Colonic mucosa (tissue), 4 donors: Measurements from ENCODE around the gene GLIS2. TPM values are rescaled to one million over a fixed set of nuclear protein-coding genes. Genes with fewer than 3 reads are reported as not detected.

Experiments used
- DNase-seq: peaks from one replicate; pipeline ENCODE4 v3.0.0-alpha.2; 2020
- H3K27ac ChIP-seq: fragments of 200-600 bp; one replicate; pipeline ENCODE4 v1.8.0; 2021
- H3K27me3 ChIP-seq: fragments of 200-600 bp; one replicate; pipeline ENCODE4 v1.8.0; 2021
- H3K36me3 ChIP-seq: fragments of 200-600 bp; one replicate; pipeline ENCODE4 v1.8.0; 2021
- H3K4me1 ChIP-seq: fragments of 200-600 bp; one replicate; pipeline ENCODE4 v1.8.0; 2021; ENCODE audit warnings: mild to moderate bottlenecking
- H3K4me3 ChIP-seq: fragments of 200-600 bp; one replicate; pipeline ENCODE4 v1.8.0; 2021
- H3K9ac ChIP-seq, 2 donors: one replicate each; pipeline ENCODE4 v1.7.0; 2013; ENCODE audit warnings: control low read depth in 2 of 2, low read depth in 2 of 2, low read length in 2 of 2
- H3K9me3 ChIP-seq: fragments of 200-600 bp; one replicate; pipeline ENCODE4 v1.8.0; 2021
- CTCF ChIP-seq: fragments of 200-600 bp; IDR thresholded peaks from one replicate; pipeline ENCODE4 v1.8.0; 2022; ENCODE audit warnings: antibody characterized with exemption, mild to moderate bottlenecking
- intact Hi-C: fragments of 100-400 bp; cut with DNase I; formaldehyde crosslinking; loops from one replicate; pipeline ENCODE4 v1.14.1; 2022
- total RNA-seq, 2 donors: library from RNA; stranded (reverse); fragmentation: NEBNext Ultra II Directional in 1 of 2; extraction: Animal tissue kit (Norgen Biotek cat#: 25700) in 1 of 2; gene quantifications; one replicate each; pipeline ENCODE4 v1.2.1, GENCODE V29; 2021
- donor health status: healthy.
- donor health status: DM: no; HTN: no; CAD: no.
- donor health status: DM: no; HTN: no; CAD: no.

Gene GLIS2
- total RNA-seq, 2 donors from 2014 or later = 0.89 to 4.1 TPM

GRCh38 chr16:4344983-4345835, 29.3 kb downstream of the GLIS2 start:
- Histone ChIP-seq H3K36me3 (no peaks in the 10 kb centered on the region), H3K4me3 (no peak overlapping the region), H3K27me3 (no peaks in the 10 kb centered on the region), H3K9me3 (no peaks in the 10 kb centered on the region), H3K9ac (no peak overlapping the region), H3K4me1 (peaks cover 5% of the 10 kb centered on the region), H3K27ac (no peak overlapping the region)
- intact Hi-C loops = no loop called here
- no peak for DNase-seq
- no peak for TF ChIP-seq CTCF

- H3K36me3 ChIP-seq = no peaks in the 10 kb centered on the region
- peaks cover 8% of the 10 kb centered on the region for H3K4me1 ChIP-seq
- no peak overlapping the region for H3K4me3 ChIP-seq
- no peak overlapping the region for H3K9ac ChIP-seq
- H3K27ac ChIP-seq = no peak overlapping the region
- intact Hi-C loops = no loop called here
- DNase-seq = no peak
- H3K9me3 ChIP-seq = no peaks in the 10 kb centered on the region
- TF ChIP-seq CTCF = no peak
- H3K27me3 ChIP-seq = no peaks in the 10 kb centered on the region
These were observed 30.2 kb downstream of the GLIS2 start for GRCh38 chr16:4345836-4346781.

- Histone ChIP-seq H3K9ac (no peak overlapping the region), H3K9me3 (no peaks in the 10 kb centered on the region), H3K36me3 (no peaks in the 10 kb centered on the region), H3K27me3 (no peaks in the 10 kb centered on the region), H3K4me1 (peaks cover 8% of the 10 kb centered on the region), H3K27ac (no peak overlapping the region), H3K4me3 (no peak overlapping the region)
- intact Hi-C loops = no loop called here
- DNase-seq = no peak
- TF ChIP-seq CTCF = no peak
These were observed 31.1 kb downstream of the GLIS2 start for GRCh38 chr16:4347010-4347409.

- Histone ChIP-seq H3K9me3 (no peaks in the 10 kb centered on the region), H3K36me3 (no peaks in the 10 kb centered on the region), H3K9ac (no peak overlapping the region), H3K4me3 (no peak overlapping the region), H3K27me3 (no peaks in the 10 kb centered on the region), H3K27ac (no peak overlapping the region), H3K4me1 (peaks cover 8% of the 10 kb centered on the region)
- TF ChIP-seq CTCF = no peak
- DNase-seq = no peak
- intact Hi-C loops = no loop called here
These were observed 32.1 kb downstream of the GLIS2 start for GRCh38 chr16:4347765-4348509.

GRCh38 chr16:4349332-4349731, 33.5 kb downstream of the GLIS2 start:
- H3K27ac ChIP-seq = no peak overlapping the region
- peaks cover 8% of the 10 kb centered on the region for H3K4me1 ChIP-seq
- no peak for DNase-seq
- H3K9me3 ChIP-seq = no peaks in the 10 kb centered on the region
- no peak for TF ChIP-seq CTCF
- intact Hi-C loops = no loop called here
- H3K4me3 ChIP-seq = no peak overlapping the region
- H3K27me3 ChIP-seq = no peaks in the 10 kb centered on the region
- H3K36me3 ChIP-seq = no peaks in the 10 kb centered on the region
- no peak overlapping the region for H3K9ac ChIP-seq
